Naive B cell (primary cell): ENCODE data around the gene DPH6. TPM values are rescaled to one million over a fixed set of nuclear protein-coding genes. Genes with fewer than 3 reads are reported as not detected.
"Not testable (repeated sequence)": the region's sequence is repeated elsewhere in the genome, so short reads cannot be mapped to it uniquely, and the experiment has no call there.

Experiments
- ATAC-seq, 2 donors: fragments of 150-1000 bp; cut with Tn5 transposase; 2 replicates each; pipeline ENCODE4 v1.10.0; 2021; ENCODE audit warnings: low read depth in 2 of 2, mild to moderate bottlenecking in 2 of 2, moderate library complexity in 2 of 2
- DNase-seq: peaks from one replicate; pipeline ENCODE4 v3.0.0; 2022
- H3K27ac Mint-ChIP-seq, 6 donors: one replicate each; pipeline ENCODE4 v1.8.0; 2020 to 2022; ENCODE audit warnings: mild to moderate bottlenecking in 6 of 6, mixed read lengths in 6 of 6, moderate library complexity in 5 of 6, inconsistent platforms in 2 of 6
- H3K27me3 Mint-ChIP-seq, 3 donors: one replicate each; pipeline ENCODE4 v1.8.0; 2021 to 2022; ENCODE audit warnings: mixed read lengths in 3 of 3, mild to moderate bottlenecking in 1 of 3
- H3K36me3 Mint-ChIP-seq, 2 donors: one replicate each; pipeline ENCODE4 v1.8.0; 2020 to 2022; ENCODE audit warnings: mixed read lengths in 2 of 2, inconsistent platforms in 1 of 2, mild to moderate bottlenecking in 1 of 2
- H3K4me1 Mint-ChIP-seq, 3 donors: one replicate each; pipeline ENCODE4 v1.8.0; 2020 to 2022; ENCODE audit warnings: mixed read lengths in 3 of 3, inconsistent platforms in 1 of 3, mild to moderate bottlenecking in 1 of 3, moderate library complexity in 1 of 3
- H3K4me3 Mint-ChIP-seq, 8 donors: one replicate each; pipeline ENCODE4 v1.8.0; 2020 to 2022; ENCODE audit warnings: mild to moderate bottlenecking in 8 of 8, mixed read lengths in 8 of 8, moderate library complexity in 8 of 8, inconsistent platforms in 2 of 8
- H3K9me3 Mint-ChIP-seq, 7 donors: one replicate each; pipeline ENCODE4 v1.8.0; 2020 to 2022; ENCODE audit warnings: mixed read lengths in 7 of 7, mild to moderate bottlenecking in 5 of 7, inconsistent platforms in 2 of 7, moderate library complexity in 1 of 7
- polyA plus RNA-seq, 6 donors: library from polyadenylated mRNA; unstranded; fragments of 300-500 nt; fragmentation: Illumina TruSeq; gene quantifications; one replicate each; pipeline ENCODE4 v1.2.3, GENCODE V29; 2021; ENCODE audit warnings: low read depth in 6 of 6

DPH6 gene, protein sequence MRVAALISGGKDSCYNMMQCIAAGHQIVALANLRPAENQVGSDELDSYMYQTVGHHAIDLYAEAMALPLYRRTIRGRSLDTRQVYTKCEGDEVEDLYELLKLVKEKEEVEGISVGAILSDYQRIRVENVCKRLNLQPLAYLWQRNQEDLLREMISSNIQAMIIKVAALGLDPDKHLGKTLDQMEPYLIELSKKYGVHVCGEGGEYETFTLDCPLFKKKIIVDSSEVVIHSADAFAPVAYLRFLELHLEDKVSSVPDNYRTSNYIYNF
- polyA plus RNA-seq: 10 to 100 TPM; 14.1 to 31.0 (median 22.3) TPM

DNA sequence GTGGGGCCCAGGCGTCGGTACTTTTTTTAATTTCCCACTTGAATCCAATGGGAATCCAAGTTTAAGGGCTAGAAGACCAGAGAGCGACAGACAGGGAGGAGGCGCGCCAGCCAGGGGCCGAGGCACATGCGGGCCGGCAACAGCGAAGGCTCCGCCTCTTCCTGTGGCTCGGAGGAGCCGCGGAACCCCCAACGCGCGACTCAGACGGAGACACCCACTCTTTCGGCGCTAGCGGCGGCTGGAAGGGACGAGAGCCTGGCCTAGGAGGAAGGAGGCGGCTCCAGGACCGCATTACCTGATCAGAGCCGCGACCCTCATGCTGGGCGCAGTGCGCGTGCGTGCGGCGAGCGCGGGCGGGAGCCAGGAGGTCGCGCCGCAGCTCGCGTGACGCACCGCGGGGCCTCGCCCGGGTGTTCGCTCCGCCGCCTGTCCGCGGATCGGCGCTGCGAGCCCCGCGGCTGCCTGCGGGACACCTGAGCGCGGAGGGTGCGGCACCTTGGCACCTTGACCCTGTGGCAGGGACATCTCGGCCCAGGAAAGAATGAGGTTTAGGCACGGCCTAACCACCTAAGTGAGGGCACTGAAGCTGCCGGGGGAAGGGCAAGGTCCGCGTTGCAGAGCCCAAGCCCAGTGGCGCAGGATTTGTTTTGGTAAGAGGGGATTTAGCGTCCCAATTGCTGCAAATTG is at the start of gene DPH6:
DPH6 (minus strand) TSS at position 342 of the 687 bp plus-strand sequence; CDS start at position 318, 24 bp downstream.
- peaks cover 0 to 7% of the 10 kb centered on the region in 2 donors for H3K36me3 Mint-ChIP-seq
- H3K27me3 Mint-ChIP-seq: no peaks in the 10 kb centered on the region
- peak within 1 kb of the TSS; percentile 98 to 100 (median 99) for H3K27ac Mint-ChIP-seq
- peak; percentile 78 to 81 for ATAC-seq
- DNase-seq: peak; percentile 86
- H3K9me3 Mint-ChIP-seq: no peaks in the 10 kb centered on the region
- H3K4me1 Mint-ChIP-seq: peaks cover 16 to 31% (median 29%) of the 10 kb centered on the region in 3 donors
- H3K4me3 Mint-ChIP-seq: peak within 1 kb of the TSS; percentile 96 to 99 (median 98)

DNA sequence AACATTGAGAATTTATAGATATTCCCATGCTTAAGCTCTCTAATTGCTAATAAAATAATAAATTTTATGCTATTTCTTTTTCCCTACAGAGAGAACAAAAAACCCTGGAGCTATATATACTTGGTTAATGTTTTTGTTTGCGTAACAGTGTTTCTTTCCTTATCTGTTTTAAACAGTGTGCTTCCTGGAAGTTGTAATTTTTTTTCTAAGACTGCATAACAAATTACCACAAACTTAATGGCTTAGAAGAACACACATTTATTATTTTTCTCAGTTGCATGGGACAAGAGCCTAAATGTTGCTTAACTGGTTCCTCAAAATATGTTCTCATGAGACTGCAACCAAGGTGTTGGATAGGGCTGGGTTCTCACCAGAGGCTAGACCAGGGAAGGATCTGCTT is 49.7 kb upstream of the DPH6 start:
- peaks cover 2 to 9% (median 6%) of the 10 kb centered on the region in 7 donors for H3K9me3 Mint-ChIP-seq
- no peak for DNase-seq
- no peak for ATAC-seq
- no peak overlapping the region for H3K27ac Mint-ChIP-seq
- H3K36me3 Mint-ChIP-seq: peaks cover 0 to 7% of the 10 kb centered on the region in 2 donors
- H3K27me3 Mint-ChIP-seq: peaks cover 0 to 12% (median 0%) of the 10 kb centered on the region in 3 donors
- no peaks in the 10 kb centered on the region for H3K4me1 Mint-ChIP-seq
- H3K4me3 Mint-ChIP-seq: no peak overlapping the region

GRCh38 chr15:35591987-35592386 is 46.0 kb upstream of the DPH6 start:
- not testable (repeated sequence) for H3K36me3 Mint-ChIP-seq, H3K4me3 Mint-ChIP-seq, DNase-seq, H3K4me1 Mint-ChIP-seq, H3K9me3 Mint-ChIP-seq, H3K27me3 Mint-ChIP-seq, ATAC-seq, H3K27ac Mint-ChIP-seq

- Mint-ChIP-seq H3K27ac (no peak overlapping the region), H3K27me3 (peaks cover 0 to 19% (median 0%) of the 10 kb centered on the region in 3 donors), H3K4me3 (no peak overlapping the region), H3K36me3 (no peaks in the 10 kb centered on the region), H3K4me1 (no peaks in the 10 kb centered on the region), H3K9me3 (no peaks in the 10 kb centered on the region)
- no peak for ATAC-seq
- no peak for DNase-seq
These were observed 38.0 kb upstream of the DPH6 start for GRCh38 chr15:35583863-35584528.

DNA sequence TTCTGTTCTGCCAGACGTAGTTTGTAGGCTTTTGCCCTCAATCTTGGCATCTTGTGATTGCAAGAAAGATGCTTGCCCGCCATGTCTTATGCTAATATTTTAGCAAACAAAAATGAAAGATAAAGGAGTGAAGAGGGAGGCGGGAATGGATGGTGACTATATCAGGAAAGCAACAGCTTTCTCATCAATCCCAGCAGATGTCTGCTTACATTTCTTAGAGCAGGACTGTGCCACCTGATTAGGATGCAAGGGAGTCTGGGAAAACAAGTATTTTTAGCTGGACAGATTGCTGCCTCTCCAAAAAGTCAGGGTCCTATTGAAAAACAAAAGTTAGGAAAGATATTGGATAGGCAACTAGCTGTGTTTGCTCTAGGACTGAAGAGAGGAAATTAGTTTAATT is 34.6 kb upstream of the DPH6 start:
- Mint-ChIP-seq H3K4me3 (no peak overlapping the region), H3K27me3 (peaks cover 0 to 19% (median 0%) of the 10 kb centered on the region in 3 donors), H3K4me1 (no peaks in the 10 kb centered on the region), H3K27ac (no peak overlapping the region), H3K9me3 (no peaks in the 10 kb centered on the region), H3K36me3 (no peaks in the 10 kb centered on the region)
- ATAC-seq: no peak
- no peak for DNase-seq

DNA sequence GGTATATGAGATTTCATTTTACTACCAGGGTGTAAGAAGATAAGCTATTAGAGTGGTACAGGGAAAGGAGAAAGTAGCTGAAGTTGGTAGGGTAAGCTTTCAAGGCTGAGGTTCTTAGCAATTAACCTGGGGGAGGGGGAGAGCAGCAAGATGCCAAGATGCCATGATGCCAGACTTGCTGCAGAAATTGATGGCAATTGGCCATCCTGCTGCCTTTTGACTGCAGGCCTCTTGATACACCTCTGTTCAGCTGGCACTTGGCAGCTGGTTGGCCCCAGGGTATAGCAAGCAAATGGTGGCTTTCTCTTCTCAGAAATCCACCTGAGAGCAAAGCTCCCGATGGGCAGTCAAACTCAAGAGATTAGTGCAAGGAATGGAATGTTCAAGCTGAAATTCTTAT is 21.4 kb upstream of the DPH6 start:
- Mint-ChIP-seq H3K27ac (no peak overlapping the region), H3K9me3 (peaks cover 0 to 3% (median 0%) of the 10 kb centered on the region in 7 donors), H3K4me3 (no peak overlapping the region), H3K27me3 (peaks cover 0 to 11% (median 0%) of the 10 kb centered on the region in 3 donors), H3K36me3 (no peaks in the 10 kb centered on the region), H3K4me1 (no peaks in the 10 kb centered on the region)
- ATAC-seq: no peak
- no peak for DNase-seq

- ATAC-seq (no peak), DNase-seq (no peak)
- H3K4me3 Mint-ChIP-seq: no peak overlapping the region
- no peaks in the 10 kb centered on the region for H3K36me3 Mint-ChIP-seq
- peaks cover 0 to 3% (median 0%) of the 10 kb centered on the region in 7 donors for H3K9me3 Mint-ChIP-seq
- H3K27me3 Mint-ChIP-seq: peaks cover 0 to 11% (median 0%) of the 10 kb centered on the region in 3 donors
- no peak overlapping the region for H3K27ac Mint-ChIP-seq
- H3K4me1 Mint-ChIP-seq: no peaks in the 10 kb centered on the region
These were observed 21.0 kb upstream of the DPH6 start for GRCh38 chr15:35566991-35567390.

DNA sequence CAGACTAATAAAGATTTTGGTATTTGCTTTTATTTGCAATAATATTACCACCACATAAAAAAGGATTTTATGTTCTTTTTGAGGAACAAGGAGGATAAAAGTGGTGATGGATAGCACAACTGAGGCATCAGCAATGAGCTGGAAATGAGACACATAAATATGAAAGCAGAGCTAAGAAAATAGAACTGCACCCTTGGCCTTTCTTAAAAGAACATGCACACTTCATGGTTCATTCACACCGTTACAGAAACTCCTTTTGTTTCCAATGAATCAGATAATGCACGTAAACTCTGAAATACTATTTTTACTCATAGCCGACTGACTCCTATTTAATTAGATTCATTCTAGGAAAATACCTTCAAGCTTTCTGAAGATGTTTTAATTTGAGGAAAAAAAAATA is 19.9 kb upstream of the DPH6 start:
- Mint-ChIP-seq H3K9me3 (peaks cover 0 to 3% (median 0%) of the 10 kb centered on the region in 7 donors), H3K4me1 (no peaks in the 10 kb centered on the region), H3K27me3 (peaks cover 0 to 11% (median 0%) of the 10 kb centered on the region in 3 donors), H3K36me3 (no peaks in the 10 kb centered on the region), H3K27ac (no peak overlapping the region), H3K4me3 (no peak overlapping the region)
- no peak for ATAC-seq
- DNase-seq: no peak

DNA sequence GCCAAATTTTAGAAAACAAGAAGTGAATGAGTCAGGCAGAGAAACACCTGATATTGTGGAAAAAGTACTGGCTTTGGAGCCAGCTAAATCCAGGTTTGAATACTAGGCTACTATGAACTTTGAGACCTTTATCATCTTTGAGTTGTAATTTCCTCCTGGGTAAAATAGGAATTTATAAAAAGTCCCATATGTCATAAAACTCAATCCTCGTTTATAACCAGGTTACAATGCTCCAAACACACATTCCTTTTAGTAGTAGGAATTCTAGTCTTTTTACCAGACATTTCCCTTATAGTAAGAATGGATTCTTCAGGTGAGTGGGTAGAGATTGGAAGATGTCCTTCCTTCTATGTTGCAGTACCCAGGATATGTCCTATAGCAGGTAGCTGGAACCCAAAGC is 16.7 kb upstream of the DPH6 start:
- ATAC-seq (no peak), DNase-seq (no peak)
- Mint-ChIP-seq H3K4me1 (no peaks in the 10 kb centered on the region), H3K27me3 (no peaks in the 10 kb centered on the region), H3K27ac (no peak overlapping the region), H3K4me3 (no peak overlapping the region), H3K9me3 (no peaks in the 10 kb centered on the region), H3K36me3 (no peaks in the 10 kb centered on the region)

GRCh38 chr15:35561308-35561707 is 15.3 kb upstream of the DPH6 start:
- Mint-ChIP-seq H3K36me3 (no peaks in the 10 kb centered on the region), H3K27ac (no peak overlapping the region), H3K9me3 (no peaks in the 10 kb centered on the region), H3K4me3 (no peak overlapping the region), H3K27me3 (no peaks in the 10 kb centered on the region), H3K4me1 (no peaks in the 10 kb centered on the region)
- no peak for DNase-seq
- no peak for ATAC-seq

GRCh38 chr15:35560870-35561269 is 14.9 kb upstream of the DPH6 start:
- ATAC-seq (no peak), DNase-seq (no peak)
- Mint-ChIP-seq H3K4me3 (no peak overlapping the region), H3K36me3 (no peaks in the 10 kb centered on the region), H3K9me3 (no peaks in the 10 kb centered on the region), H3K27me3 (no peaks in the 10 kb centered on the region), H3K4me1 (no peaks in the 10 kb centered on the region), H3K27ac (no peak overlapping the region)

GRCh38 chr15:35560258-35560657 is 14.3 kb upstream of the DPH6 start:
- Mint-ChIP-seq H3K4me1 (no peaks in the 10 kb centered on the region), H3K27ac (no peak overlapping the region)

GRCh38 chr15:35559683-35560082 is 13.7 kb upstream of the DPH6 start:
- ATAC-seq (no peak), DNase-seq (no peak)
- no peaks in the 10 kb centered on the region for H3K36me3 Mint-ChIP-seq
- H3K27me3 Mint-ChIP-seq: no peaks in the 10 kb centered on the region
- no peak overlapping the region for H3K4me3 Mint-ChIP-seq
- no peaks in the 10 kb centered on the region for H3K4me1 Mint-ChIP-seq
- no peak overlapping the region for H3K27ac Mint-ChIP-seq
- H3K9me3 Mint-ChIP-seq: no peaks in the 10 kb centered on the region

More at GRCh38 chr15:35560258-35560657, 14.3 kb upstream of the DPH6 start:
- Mint-ChIP-seq H3K27me3 (no peaks in the 10 kb centered on the region), H3K36me3 (no peaks in the 10 kb centered on the region), H3K9me3 (no peaks in the 10 kb centered on the region), H3K4me3 (no peak overlapping the region)
- no peak for ATAC-seq
- DNase-seq: no peak

DNA sequence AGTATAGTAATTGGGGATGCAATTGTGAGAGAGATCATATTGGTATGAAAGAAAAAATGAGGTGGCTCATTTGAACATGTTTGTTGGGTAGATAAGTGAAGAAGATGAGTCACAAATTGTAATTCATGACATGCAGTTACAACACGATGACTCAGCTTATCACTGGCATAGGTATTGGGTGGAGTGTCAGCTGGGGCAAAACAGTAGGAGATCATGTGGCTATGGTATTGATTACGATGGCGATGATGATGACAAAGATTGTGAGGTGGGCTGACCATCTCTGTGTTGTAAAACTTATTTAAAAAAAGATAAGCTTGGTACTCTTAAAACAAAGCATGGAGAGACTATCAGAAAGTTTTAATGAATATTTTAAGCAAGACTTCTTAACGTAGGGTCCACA is 11.6 kb upstream of the DPH6 start:
- Mint-ChIP-seq H3K4me1 (no peaks in the 10 kb centered on the region), H3K4me3 (no peak overlapping the region), H3K27ac (no peak overlapping the region), H3K9me3 (no peaks in the 10 kb centered on the region), H3K36me3 (no peaks in the 10 kb centered on the region), H3K27me3 (no peaks in the 10 kb centered on the region)
- ATAC-seq (no peak), DNase-seq (no peak)
